Ascending aorta (tissue), 2 donors: ENCODE measurements around the gene PLEKHA1. TPM values are rescaled to one million over a fixed set of nuclear protein-coding genes. Genes with fewer than 3 reads are reported as not detected.

ENCODE experiments used
- DNase-seq, 2 donors: peaks; one replicate each; pipeline ENCODE4 v3.0.0-alpha.2; 2019; ENCODE audit warnings: low spot score in 2 of 2
- H3K27ac ChIP-seq, 2 donors: fragments of 200-600 bp; sonication (generic); one replicate each; pipeline ENCODE4 v1.5.1; 2016 to 2017; ENCODE audit warnings: mild to moderate bottlenecking in 1 of 2
- H3K27me3 ChIP-seq: fragments of 200-600 bp; sonication (generic); one replicate; pipeline ENCODE4 v1.5.1; 2017
- H3K36me3 ChIP-seq, 2 donors: fragments of 200-600 bp; sonication (generic); one replicate each; pipeline ENCODE4 v1.5.1; 2016
- H3K4me1 ChIP-seq, 2 donors: fragments of 200-600 bp; sonication (generic); one replicate each; pipeline ENCODE4 v1.5.1; 2016 to 2017; ENCODE audit warnings: mild to moderate bottlenecking in 1 of 2
- H3K4me3 ChIP-seq, 2 donors: fragments of 200-600 bp; sonication (generic); one replicate each; pipeline ENCODE4 v1.5.1; 2016 to 2017; ENCODE audit warnings: mild to moderate bottlenecking in 1 of 2
- H3K9me3 ChIP-seq, 2 donors: fragments of 200-600 bp; sonication (generic); one replicate each; pipeline ENCODE4 v1.5.1; 2016
- CTCF ChIP-seq, 3 experiments: fragments of 200-600 bp in 2 of 3; fragments of 450-650 bp in 1 of 3; sonication (generic) in 2 of 3; IDR thresholded peaks; one replicate each; pipeline ENCODE4 v1.5.1; 2016 to 2019; ENCODE audit warnings: antibody characterized with exemption in 3 of 3, mild to moderate bottlenecking in 1 of 3, moderate library complexity in 1 of 3
- intact Hi-C: fragments of 100-400 bp; cut with DNase I; formaldehyde crosslinking; loops from one replicate; pipeline ENCODE4 v1.15.1; 2023
- total RNA-seq: library from RNA; depleted of rRNA; stranded (reverse); fragments of >200 nt; gene quantifications from one replicate; pipeline ENCODE4 v1.1.0, GENCODE V29; 2016

The PLEKHA1 gene
- total RNA-seq, 1 donor from 2014 or later, result 128 TPM

- Histone ChIP-seq H3K9me3 (peaks cover 0 to 7% of the 10 kb centered on the region in 2 donors), H3K4me3 (no peak overlapping the region), H3K27me3 (no peaks in the 10 kb centered on the region), H3K36me3 (no peaks in the 10 kb centered on the region), H3K27ac (no peak overlapping the region), H3K4me1 (peaks cover 0 to 2% of the 10 kb centered on the region in 2 donors)
- no peak for TF ChIP-seq CTCF (IDR thresholded peaks at IDR 0.05)
- intact Hi-C loops, result no loop called here
- DNase-seq, result no peak
Measured at GRCh38 chr10:122441961-122442360, 67.5 kb downstream of the PLEKHA1 start.

GRCh38 chr10:122445469-122445868, 71.0 kb downstream of the PLEKHA1 start:
- TF ChIP-seq CTCF (IDR thresholded peaks at IDR 0.05), result no peak
- intact Hi-C loops, result no loop called here
- DNase-seq, result no peak
- Histone ChIP-seq H3K9me3 (no peaks in the 10 kb centered on the region), H3K27me3 (no peaks in the 10 kb centered on the region), H3K4me3 (no peak overlapping the region), H3K36me3 (no peaks in the 10 kb centered on the region), H3K27ac (no peak overlapping the region), H3K4me1 (peaks cover 0 to 2% of the 10 kb centered on the region in 2 donors)

- no peaks in the 10 kb centered on the region for H3K36me3 ChIP-seq
- intact Hi-C loops, result no loop called here
- H3K4me3 ChIP-seq, result no peak overlapping the region
- no peak for DNase-seq
- H3K9me3 ChIP-seq, result no peaks in the 10 kb centered on the region
- peaks cover 0 to 2% of the 10 kb centered on the region in 2 donors for H3K4me1 ChIP-seq
- H3K27ac ChIP-seq, result no peak overlapping the region
- TF ChIP-seq CTCF (IDR thresholded peaks at IDR 0.05), result no peak
- H3K27me3 ChIP-seq, result no peaks in the 10 kb centered on the region
Measured at GRCh38 chr10:122445904-122446303, 71.4 kb downstream of the PLEKHA1 start.

- H3K27me3 ChIP-seq, result no peaks in the 10 kb centered on the region
- no peak overlapping the region for H3K27ac ChIP-seq
- no peaks in the 10 kb centered on the region for H3K36me3 ChIP-seq
- peaks cover 0 to 2% of the 10 kb centered on the region in 2 donors for H3K4me1 ChIP-seq
- H3K4me3 ChIP-seq, result no peak overlapping the region
- intact Hi-C loops, result no loop called here
- no peaks in the 10 kb centered on the region for H3K9me3 ChIP-seq
- no peak for DNase-seq
- TF ChIP-seq CTCF (IDR thresholded peaks at IDR 0.05), result no peak
Measured at GRCh38 chr10:122446668-122447423, 72.3 kb downstream of the PLEKHA1 start.

- Histone ChIP-seq H3K36me3 (no peaks in the 10 kb centered on the region), H3K27me3 (no peaks in the 10 kb centered on the region), H3K9me3 (no peaks in the 10 kb centered on the region), H3K4me3 (no peak overlapping the region), H3K4me1 (peaks cover 0 to 2% of the 10 kb centered on the region in 2 donors), H3K27ac (no peak overlapping the region)
- no peak for DNase-seq
- TF ChIP-seq CTCF (IDR thresholded peaks at IDR 0.05), result no peak
- intact Hi-C loops, result no loop called here
Measured at GRCh38 chr10:122448600-122448999, 74.1 kb downstream of the PLEKHA1 start.
